CMK (cell line): ENCODE measurements around the gene CEP152.

Experiments used
- DNase-seq: peaks from one replicate; pipeline ENCODE4 v3.0.0-alpha.2; 2010; ENCODE audit warnings: low read depth

CEP152 gene

GRCh38 chr15:48705381-48705780 lies 105.5 kb downstream of the CEP152 start:
- no peak for DNase-seq

DNA sequence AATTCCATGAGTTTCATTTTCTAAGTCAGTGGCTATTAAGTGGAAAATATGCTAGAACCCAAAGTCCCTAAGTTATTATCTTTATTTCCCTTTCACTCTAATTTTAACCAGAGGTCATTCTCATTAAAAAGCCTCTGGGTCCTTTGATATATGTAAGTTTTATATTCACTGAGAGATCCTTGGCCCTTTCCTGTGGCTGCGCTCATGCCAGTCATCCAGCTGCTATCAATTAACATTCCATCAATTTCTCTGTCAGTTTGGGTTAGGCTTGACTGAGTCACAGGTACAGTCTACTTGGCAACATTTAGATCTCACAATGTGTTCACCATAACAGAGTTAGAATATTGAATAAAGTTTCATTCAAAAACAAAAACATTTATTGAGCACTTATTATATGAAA lies 107.3 kb downstream of the CEP152 start:
- no peak for DNase-seq

DNA sequence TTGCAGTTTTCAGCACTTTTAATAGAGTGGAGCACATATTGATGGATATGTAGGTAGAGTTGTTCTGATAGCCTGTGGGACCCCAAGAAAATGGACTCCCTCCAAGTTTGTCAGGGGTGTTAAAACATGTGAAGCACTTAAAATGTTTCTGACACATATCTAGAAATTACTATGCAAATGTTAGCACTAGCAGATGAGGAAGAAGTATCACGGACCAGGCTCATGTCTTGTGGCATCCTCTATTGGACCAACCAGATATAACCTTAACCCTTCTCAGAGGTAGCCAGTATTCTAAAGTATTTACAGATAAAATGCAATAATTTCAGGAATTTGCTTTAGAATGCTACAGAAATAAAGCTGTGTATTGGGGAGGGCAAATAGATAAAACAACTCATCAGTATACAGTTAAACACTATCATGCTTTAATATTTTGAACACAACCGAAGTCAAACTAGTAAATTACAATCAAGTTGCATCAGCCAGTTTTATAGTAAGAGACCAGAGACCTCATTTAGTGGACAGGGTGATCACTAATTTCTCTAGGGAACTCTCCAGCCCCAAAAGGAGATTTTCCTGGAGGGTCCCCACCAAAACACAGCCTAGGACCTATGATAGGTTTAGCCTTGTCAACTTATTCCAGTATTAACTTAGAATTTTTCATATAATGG lies 108.2 kb downstream of the CEP152 start:
- no peak for DNase-seq

DNA sequence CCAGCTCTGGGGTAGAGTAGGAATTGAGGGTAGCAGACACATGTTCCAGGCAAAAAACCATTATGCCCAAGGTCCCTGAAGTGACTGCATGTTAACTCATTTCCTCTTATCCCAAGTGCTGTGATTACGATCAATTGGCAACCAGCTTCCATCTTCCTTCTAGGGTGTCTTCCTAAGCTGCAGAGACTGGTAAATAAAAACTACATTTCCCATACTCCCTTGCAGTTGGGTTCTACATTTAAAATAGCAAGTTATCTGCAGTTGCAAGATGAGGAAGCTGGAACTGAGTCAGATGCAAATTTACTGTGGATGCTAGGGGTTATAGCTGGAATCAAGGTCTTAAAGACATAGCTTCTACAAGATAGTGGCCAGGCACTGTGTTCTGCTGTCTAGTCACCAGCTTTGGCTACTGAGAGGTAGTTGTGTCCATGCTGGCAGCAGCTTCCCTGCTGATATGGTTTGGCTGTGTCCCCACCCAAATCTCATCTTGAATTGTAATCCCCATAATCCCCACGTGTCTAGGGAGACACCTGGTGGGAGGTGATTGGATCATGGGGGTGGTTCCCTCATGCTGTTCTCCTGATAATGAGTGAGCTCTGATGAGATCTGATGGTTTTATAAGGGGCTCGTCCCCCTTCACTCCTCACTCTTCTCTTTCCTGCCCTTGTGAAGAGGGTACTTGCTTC lies 114.1 kb downstream of the CEP152 start:
- DNase-seq = no peak

DNA sequence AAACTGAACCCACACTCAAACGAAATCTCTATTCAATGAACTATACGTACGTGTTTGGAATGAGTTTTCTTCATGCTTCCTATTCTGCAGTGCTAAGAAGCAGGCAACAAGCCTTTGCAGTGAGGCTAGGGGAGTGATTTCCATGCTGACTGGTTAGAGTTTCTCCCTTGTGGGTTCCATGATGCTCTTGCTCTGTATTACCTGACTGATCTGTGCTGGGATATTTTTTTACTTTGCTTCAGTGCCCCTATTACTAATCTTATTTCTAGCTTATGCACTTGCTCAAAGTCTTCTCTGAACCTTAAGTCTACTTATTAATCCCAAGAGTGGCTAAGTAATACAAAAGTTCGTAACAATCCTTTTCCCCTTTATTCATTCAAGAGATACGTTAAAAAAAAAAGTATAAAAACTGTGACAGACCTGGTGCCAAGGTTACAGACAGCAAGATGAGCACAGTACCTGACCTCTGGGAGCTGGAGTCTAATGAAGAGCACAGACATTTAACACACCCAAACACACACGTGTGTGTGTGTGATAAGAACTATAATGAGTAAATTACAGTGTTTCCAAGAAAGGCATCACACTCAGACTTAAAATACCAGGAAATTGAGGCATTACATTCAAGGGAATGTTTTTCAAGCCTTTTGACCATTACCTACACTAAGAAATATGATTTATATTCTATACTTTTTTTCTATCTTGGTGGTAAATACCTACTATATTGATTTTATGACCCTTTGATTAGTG lies 114.9 kb downstream of the CEP152 start:
- no peak for DNase-seq

- DNase-seq = no peak
These were observed 115.6 kb downstream of the CEP152 start for GRCh38 chr15:48695088-48695826.

- DNase-seq = no peak
These were observed 117.4 kb downstream of the CEP152 start for GRCh38 chr15:48693484-48693883.

DNA sequence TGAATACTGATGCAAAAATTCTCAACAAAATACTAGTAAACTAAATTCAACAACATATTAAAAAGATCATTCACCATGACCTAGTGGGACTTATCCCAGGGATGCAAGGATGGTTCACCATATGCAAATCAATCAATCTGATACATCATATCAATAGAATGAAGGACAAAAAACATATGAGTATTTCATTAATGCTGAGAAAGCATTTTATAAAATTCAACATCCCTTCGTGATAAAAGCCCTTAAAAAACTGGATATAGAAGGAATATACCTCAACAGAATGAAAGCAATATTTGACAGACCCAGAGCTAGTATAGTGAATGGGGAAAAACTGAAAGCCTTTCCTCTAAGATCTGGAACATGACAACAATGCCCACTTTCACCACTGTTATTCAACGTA lies 122.4 kb downstream of the CEP152 start:
- no peak for DNase-seq
